GM13976 (cell line): ENCODE data around the gene MROH2B.

ENCODE experiments used
- DNase-seq: peaks from one replicate; pipeline ENCODE4 v3.0.0; 2012; ENCODE audit warnings: low spot score
- CTCF ChIP-seq: IDR thresholded peaks from 2 replicates; pipeline ENCODE4 v1.5.1; 2012; ENCODE audit warnings: borderline replicate concordance, mild to moderate bottlenecking; ENCODE audit not compliant: insufficient read depth; ENCODE audit errors: extremely low read depth, missing control alignments, control extremely low read depth
- in situ Hi-C: fragments of 300-500 bp; cut with MboI; formaldehyde crosslinking; loops from one replicate; pipeline ENCODE4 v1.12.0; 2022; ENCODE audit warnings: low sequenced_read_pairs, mixed read lengths, inconsistent platforms; ENCODE audit not compliant: unreplicated experiment

The MROH2B gene

GRCh38 chr5:40991168-40991980 is 79.8 kb downstream of the MROH2B start:
- in situ Hi-C loops: no loop called here

GRCh38 chr5:40988746-40989510 is 82.2 kb downstream of the MROH2B start:
- in situ Hi-C loops: no loop called here
- DNase-seq: no peak
- no peak for TF ChIP-seq CTCF

More at GRCh38 chr5:40991168-40991980, 79.8 kb downstream of the MROH2B start:
- no peak for TF ChIP-seq CTCF
- DNase-seq: no peak

- in situ Hi-C loops: no loop called here
- no peak for TF ChIP-seq CTCF
- DNase-seq: no peak
Observed at GRCh38 chr5:40987349-40987748, 83.8 kb downstream of the MROH2B start.

GRCh38 chr5:40986666-40987065 is 84.5 kb downstream of the MROH2B start:
- no peak for DNase-seq
- in situ Hi-C loops: no loop called here
- TF ChIP-seq CTCF: no peak

- in situ Hi-C loops: no loop called here
- DNase-seq: no peak
- no peak for TF ChIP-seq CTCF
Observed at GRCh38 chr5:40985501-40985900, 85.6 kb downstream of the MROH2B start.

- no peak for TF ChIP-seq CTCF
- no peak for DNase-seq
Observed at GRCh38 chr5:40984884-40985283, 86.3 kb downstream of the MROH2B start.

More at GRCh38 chr5:40984884-40985283, 86.3 kb downstream of the MROH2B start:
- in situ Hi-C loops: no loop called here
